ENCODE results near the gene BRCC3. TPM values are rescaled to one million over a fixed set of nuclear protein-coding genes. Genes with fewer than 3 reads are reported as not detected.

BRCC3 gene
- total RNA-seq, 1 donor from 2014 or later = 31.4 TPM

- no peaks in the 10 kb centered on the region for H3K27me3 Mint-ChIP-seq (ENCODE audit: low read depth)
- peaks cover 2% of the 10 kb centered on the region for H3K9me3 Mint-ChIP-seq
- TF ChIP-seq CTCF (conservative IDR thresholded peaks at IDR 0.05) = no peak
- H3K36me3 Mint-ChIP-seq (ENCODE audit: low read depth) = peaks cover 2% of the 10 kb centered on the region
- peak within 1 kb of the TSS; percentile 92 for H3K4me3 Mint-ChIP-seq
- peak; percentile 75 for DNase-seq (ENCODE audit: low read depth, low spot score)
- H3K27ac Mint-ChIP-seq (ENCODE audit: unreplicated experiment) = peak within 1 kb of the TSS; percentile 92
- H3K4me1 Mint-ChIP-seq = peaks cover 19% of the 10 kb centered on the region
These were observed 44.4 kb upstream of the BRCC3 start, which contains the start of gene FUNDC2 for GRCh38 chrX:155026727-155027508. Gene FUNDC2 (plus strand): TSS chrX:155026844. CDS start chrX:155026939, 95 bp downstream.

GRCh38 chrX:155027509-155028066 is 43.7 kb upstream of the BRCC3 start:
- Mint-ChIP-seq H3K4me3 (peak overlapping the region; percentile 92), H3K36me3 (ENCODE audit: low read depth) (peaks cover 2% of the 10 kb centered on the region), H3K9me3 (peaks cover 2% of the 10 kb centered on the region), H3K4me1 (peaks cover 19% of the 10 kb centered on the region), H3K27me3 (ENCODE audit: low read depth) (no peaks in the 10 kb centered on the region), H3K27ac (ENCODE audit: unreplicated experiment) (peak overlapping the region; percentile 91)
- no peak for TF ChIP-seq CTCF (conservative IDR thresholded peaks at IDR 0.05)
- no peak for DNase-seq (ENCODE audit: low read depth, low spot score)

GRCh38 chrX:155028129-155028528 is 43.2 kb upstream of the BRCC3 start:
- Mint-ChIP-seq H3K9me3 (peaks cover 2% of the 10 kb centered on the region), H3K27ac (ENCODE audit: unreplicated experiment) (peak overlapping the region; percentile 91), H3K36me3 (ENCODE audit: low read depth) (peaks cover 2% of the 10 kb centered on the region), H3K4me3 (peak overlapping the region; percentile 92), H3K4me1 (peaks cover 19% of the 10 kb centered on the region), H3K27me3 (ENCODE audit: low read depth) (no peaks in the 10 kb centered on the region)
- no peak for TF ChIP-seq CTCF (conservative IDR thresholded peaks at IDR 0.05)
- DNase-seq (ENCODE audit: low read depth, low spot score) = no peak

GRCh38 chrX:155028877-155029291 is 42.4 kb upstream of the BRCC3 start:
- no peak overlapping the region for H3K27ac Mint-ChIP-seq (ENCODE audit: unreplicated experiment)

GRCh38 chrX:155031657-155032056 is 39.7 kb upstream of the BRCC3 start:
- H3K9me3 Mint-ChIP-seq = peaks cover 16% of the 10 kb centered on the region
- no peak overlapping the region for H3K27ac Mint-ChIP-seq (ENCODE audit: unreplicated experiment)
- peaks cover 19% of the 10 kb centered on the region for H3K4me1 Mint-ChIP-seq
- DNase-seq (ENCODE audit: low read depth, low spot score) = no peak
- TF ChIP-seq CTCF (conservative IDR thresholded peaks at IDR 0.05) = no peak
- no peak overlapping the region for H3K4me3 Mint-ChIP-seq
- peaks cover 22% of the 10 kb centered on the region for H3K36me3 Mint-ChIP-seq (ENCODE audit: low read depth)
- H3K27me3 Mint-ChIP-seq (ENCODE audit: low read depth) = no peaks in the 10 kb centered on the region

More at GRCh38 chrX:155028877-155029291, 42.4 kb upstream of the BRCC3 start:
- Mint-ChIP-seq H3K9me3 (peaks cover 2% of the 10 kb centered on the region), H3K4me1 (peaks cover 19% of the 10 kb centered on the region), H3K36me3 (ENCODE audit: low read depth) (peaks cover 4% of the 10 kb centered on the region), H3K4me3 (peak overlapping the region; percentile 92), H3K27me3 (ENCODE audit: low read depth) (no peaks in the 10 kb centered on the region)
- no peak for DNase-seq (ENCODE audit: low read depth, low spot score)
- no peak for TF ChIP-seq CTCF (conservative IDR thresholded peaks at IDR 0.05)

Data from neural crest cell (in vitro differentiated cells).